HG03039 (cell line): Measurements from ENCODE around the gene ZSCAN31.
A peak's percentile ranks its signal among the peaks of the same experiment; 100 is the strongest.

Experiments
- ATAC-seq: cut with Tn5 transposase; IDR thresholded peaks from one replicate; pipeline ENCODE4 v1.9.1; 2021; ENCODE audit warnings: mild to moderate bottlenecking, moderate library complexity; ENCODE audit not compliant: unreplicated experiment

ZSCAN31 gene

GRCh38 chr6:28353981-28354676, 18.2 kb upstream of the ZSCAN31 start:
- no peak for ATAC-seq

GRCh38 chr6:28353356-28353755, 17.4 kb upstream of the ZSCAN31 start:
- ATAC-seq: no peak

- ATAC-seq: no peak
These were observed 15.6 kb upstream of the ZSCAN31 start for GRCh38 chr6:28351493-28351925.

GRCh38 chr6:28351087-28351486, 15.1 kb upstream of the ZSCAN31 start:
- ATAC-seq: no peak

- ATAC-seq: peak; percentile 97
These were observed 14.2 kb upstream of the ZSCAN31 start, which contains the start of gene ZKSCAN3 for GRCh38 chr6:28349892-28350737. TSS of gene ZKSCAN3 (plus strand) at chr6:28349947. CDS start at chr6:28359587, 9,640 bp downstream.

- ATAC-seq: no peak
These were observed 13.5 kb upstream of the ZSCAN31 start for GRCh38 chr6:28349344-28349891.

- no peak for ATAC-seq
These were observed 11.2 kb upstream of the ZSCAN31 start for GRCh38 chr6:28347119-28347518.

GRCh38 chr6:28345201-28345600, 9.3 kb upstream of the ZSCAN31 start:
- no peak for ATAC-seq

GRCh38 chr6:28343898-28344677, 8.1 kb upstream of the ZSCAN31 start:
- no peak for ATAC-seq

GRCh38 chr6:28340310-28341095, 4.6 kb upstream of the ZSCAN31 start:
- ATAC-seq: no peak

GRCh38 chr6:28337121-28337520, 1.2 kb upstream of the ZSCAN31 start:
- ATAC-seq: no peak

GRCh38 chr6:28336284-28337120, 554 bp upstream of the ZSCAN31 start:
- no peak for ATAC-seq

GRCh38 chr6:28335040-28335563, 846 bp downstream of the ZSCAN31 start:
- no peak for ATAC-seq

- ATAC-seq: no peak
These were observed 1.5 kb downstream of the ZSCAN31 start for GRCh38 chr6:28334286-28335039.

- no peak for ATAC-seq
These were observed 2.3 kb downstream of the ZSCAN31 start for GRCh38 chr6:28333599-28334018.

- ATAC-seq: no peak
These were observed 2.9 kb downstream of the ZSCAN31 start for GRCh38 chr6:28333047-28333446.

- ATAC-seq: no peak
These were observed 5.9 kb downstream of the ZSCAN31 start for GRCh38 chr6:28330041-28330440.

GRCh38 chr6:28326371-28326948, 9.5 kb downstream of the ZSCAN31 start:
- ATAC-seq: no peak
